GM23248 (cell line): ENCODE measurements around the gene GSTT2B.

Experiments used
- EZH2 ChIP-seq: fragments of 200-600 bp; sonication (generic); IDR thresholded peaks from 2 replicates; pipeline ENCODE4 v1.6.1; 2018; ENCODE audit warnings: antibody characterized with exemption, mild to moderate bottlenecking; ENCODE audit not compliant: insufficient read depth, poor library complexity, severe bottlenecking
- EZH2phosphoT487 ChIP-seq: fragments of 200-600 bp; sonication (generic); IDR thresholded peaks from 2 replicates; pipeline ENCODE4 v1.6.1; 2018; ENCODE audit warnings: antibody characterized with exemption, moderate library complexity, mild to moderate bottlenecking, low read depth; ENCODE audit not compliant: insufficient read depth

DNA sequence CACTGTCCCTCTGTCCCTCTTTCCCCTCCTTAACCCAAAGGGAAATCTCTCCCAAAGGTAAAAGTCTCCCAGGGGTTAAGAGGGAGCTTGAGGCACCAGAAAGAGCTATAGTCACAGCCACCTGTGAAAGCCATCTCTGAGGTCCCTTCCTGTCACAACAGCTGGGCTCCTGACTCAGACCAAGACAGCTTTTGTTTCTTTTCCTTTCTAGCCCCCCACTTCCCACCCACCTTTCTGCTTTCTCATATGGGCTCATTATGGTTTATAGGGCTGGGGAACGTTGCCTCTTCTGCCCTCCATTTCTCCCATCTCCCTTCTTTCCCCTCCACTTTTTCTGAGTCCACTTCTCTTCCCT is 47.7 kb downstream of the GSTT2B start:
- TF ChIP-seq EZH2 (no peak), EZH2phosphoT487 (no peak)
